ENCODE results near the gene EVI5L. TPM values are rescaled to one million over a fixed set of nuclear protein-coding genes. Genes with fewer than 3 reads are reported as not detected.

EVI5L gene
- total and polyA plus RNA-seq, 2 of the 13 experiments (the other 11 are each of a cell fraction or from before 2014, with no cell fraction given) = 1.7 to 2.4 TPM

DNA sequence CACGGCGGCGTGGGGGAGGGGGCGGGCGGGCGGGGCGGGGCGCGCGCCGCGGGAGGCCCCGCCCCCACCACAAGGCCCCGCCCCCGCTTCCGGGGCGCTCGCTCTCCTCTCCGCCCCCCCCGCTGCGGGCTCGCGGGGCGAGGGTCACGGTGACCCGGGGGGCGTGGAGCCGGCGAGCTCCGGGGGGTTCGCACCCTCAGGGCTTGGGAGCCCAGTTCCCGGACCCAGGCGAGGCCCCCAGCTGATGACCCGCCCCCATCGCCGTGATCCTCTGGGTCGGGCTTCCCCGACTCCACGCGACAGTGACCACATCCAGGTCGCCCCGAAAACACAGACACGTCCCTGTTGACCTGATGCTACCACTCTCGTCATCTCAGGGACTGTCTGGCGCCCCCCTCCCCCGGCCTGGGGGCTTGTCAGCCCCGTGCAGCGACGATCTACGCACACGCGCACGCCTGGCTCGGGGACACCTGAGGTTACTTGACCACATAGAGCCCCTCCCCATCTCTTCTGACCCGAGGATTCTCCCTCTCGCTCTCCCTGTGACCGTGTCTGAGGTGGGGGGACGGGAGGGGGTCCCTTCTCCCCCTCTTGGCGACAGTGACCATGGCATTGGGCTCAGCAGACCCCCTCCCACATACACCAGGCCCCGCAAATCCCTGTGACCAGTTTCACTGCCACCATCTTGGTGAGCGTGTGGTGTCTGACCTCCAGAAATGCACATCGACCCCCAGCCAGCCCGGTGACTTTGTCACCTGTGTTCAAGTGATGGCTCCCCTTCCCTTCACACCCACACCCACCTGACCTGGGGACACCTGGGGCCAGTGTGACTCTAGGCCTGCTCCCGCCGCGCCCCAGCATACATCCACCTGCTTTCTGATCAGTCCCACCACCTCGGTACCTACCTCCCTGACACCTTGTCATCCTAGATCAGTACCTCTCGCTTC, 74.3 kb downstream of the EVI5L start (continued):
- TF ChIP-seq, protein P1, sequence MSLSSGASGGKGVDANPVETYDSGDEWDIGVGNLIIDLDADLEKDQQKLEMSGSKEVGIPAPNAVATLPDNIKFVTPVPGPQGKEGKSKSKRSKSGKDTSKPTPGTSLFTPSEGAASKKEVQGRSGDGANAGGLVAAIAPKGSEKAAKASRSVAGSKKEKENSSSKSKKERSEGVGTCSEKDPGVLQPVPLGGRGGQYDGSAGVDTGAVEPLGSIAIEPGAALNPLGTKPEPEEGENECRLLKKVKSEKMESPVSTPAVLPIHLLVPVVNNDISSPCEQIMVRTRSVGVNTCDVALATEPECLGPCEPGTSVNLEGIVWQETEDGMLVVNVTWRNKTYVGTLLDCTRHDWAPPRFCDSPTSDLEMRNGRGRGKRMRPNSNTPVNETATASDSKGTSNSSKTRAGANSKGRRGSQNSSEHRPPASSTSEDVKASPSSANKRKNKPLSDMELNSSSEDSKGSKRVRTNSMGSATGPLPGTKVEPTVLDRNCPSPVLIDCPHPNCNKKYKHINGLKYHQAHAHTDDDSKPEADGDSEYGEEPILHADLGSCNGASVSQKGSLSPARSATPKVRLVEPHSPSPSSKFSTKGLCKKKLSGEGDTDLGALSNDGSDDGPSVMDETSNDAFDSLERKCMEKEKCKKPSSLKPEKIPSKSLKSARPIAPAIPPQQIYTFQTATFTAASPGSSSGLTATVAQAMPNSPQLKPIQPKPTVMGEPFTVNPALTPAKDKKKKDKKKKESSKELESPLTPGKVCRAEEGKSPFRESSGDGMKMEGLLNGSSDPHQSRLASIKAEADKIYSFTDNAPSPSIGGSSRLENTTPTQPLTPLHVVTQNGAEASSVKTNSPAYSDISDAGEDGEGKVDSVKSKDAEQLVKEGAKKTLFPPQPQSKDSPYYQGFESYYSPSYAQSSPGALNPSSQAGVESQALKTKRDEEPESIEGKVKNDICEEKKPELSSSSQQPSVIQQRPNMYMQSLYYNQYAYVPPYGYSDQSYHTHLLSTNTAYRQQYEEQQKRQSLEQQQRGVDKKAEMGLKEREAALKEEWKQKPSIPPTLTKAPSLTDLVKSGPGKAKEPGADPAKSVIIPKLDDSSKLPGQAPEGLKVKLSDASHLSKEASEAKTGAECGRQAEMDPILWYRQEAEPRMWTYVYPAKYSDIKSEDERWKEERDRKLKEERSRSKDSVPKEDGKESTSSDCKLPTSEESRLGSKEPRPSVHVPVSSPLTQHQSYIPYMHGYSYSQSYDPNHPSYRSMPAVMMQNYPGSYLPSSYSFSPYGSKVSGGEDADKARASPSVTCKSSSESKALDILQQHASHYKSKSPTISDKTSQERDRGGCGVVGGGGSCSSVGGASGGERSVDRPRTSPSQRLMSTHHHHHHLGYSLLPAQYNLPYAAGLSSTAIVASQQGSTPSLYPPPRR (CRISPR knock-in tag; IDR thresholded peaks at IDR 0.05; ENCODE audit: borderline replicate concordance) = 0 out of 2 replicates have a peak, but pooled peaks have one; percentile 6
- TF ChIP-seq RBFOX2 (IDR thresholded peaks at IDR 0.05; ENCODE audit: low read depth, low read length) (no peak), THAP11 (CRISPR knock-in tag; IDR thresholded peaks at IDR 0.05) (no peak), ZNF720 (CRISPR knock-in tag; IDR thresholded peaks at IDR 0.05) (no peak), NFIC (IDR thresholded peaks at IDR 0.05; ENCODE audit: low read length) (no peak), ZNF329 (CRISPR knock-in tag; IDR thresholded peaks at IDR 0.05; ENCODE audit: low read depth) (no peak), KLF16 (CRISPR knock-in tag; IDR thresholded peaks at IDR 0.05) (peak in 1 of 2 experiments; percentile 14; a peak in 1 of 4 replicates), ZNF792 (CRISPR knock-in tag; IDR thresholded peaks at IDR 0.05) (no peak), MXD4 (CRISPR knock-in tag; IDR thresholded peaks at IDR 0.05) (no peak), MXI1 (IDR thresholded peaks at IDR 0.05; ENCODE audit: borderline replicate concordance, low read depth, low read length) (peak; percentile 44; the same call in 1 of the 3 replicates), KAT2B (IDR thresholded peaks at IDR 0.05; ENCODE audit: borderline replicate concordance, low read depth, low read length) (no peak), ZNF136 (CRISPR knock-in tag; IDR thresholded peaks at IDR 0.05; ENCODE audit: low read depth) (peak; percentile 40; the same call in 1 of the 2 replicates), RBAK (CRISPR knock-in tag; IDR thresholded peaks at IDR 0.05) (no peak), SP4 (CRISPR knock-in tag; IDR thresholded peaks at IDR 0.05) (no peak)
- TF ChIP-seq, protein P2, sequence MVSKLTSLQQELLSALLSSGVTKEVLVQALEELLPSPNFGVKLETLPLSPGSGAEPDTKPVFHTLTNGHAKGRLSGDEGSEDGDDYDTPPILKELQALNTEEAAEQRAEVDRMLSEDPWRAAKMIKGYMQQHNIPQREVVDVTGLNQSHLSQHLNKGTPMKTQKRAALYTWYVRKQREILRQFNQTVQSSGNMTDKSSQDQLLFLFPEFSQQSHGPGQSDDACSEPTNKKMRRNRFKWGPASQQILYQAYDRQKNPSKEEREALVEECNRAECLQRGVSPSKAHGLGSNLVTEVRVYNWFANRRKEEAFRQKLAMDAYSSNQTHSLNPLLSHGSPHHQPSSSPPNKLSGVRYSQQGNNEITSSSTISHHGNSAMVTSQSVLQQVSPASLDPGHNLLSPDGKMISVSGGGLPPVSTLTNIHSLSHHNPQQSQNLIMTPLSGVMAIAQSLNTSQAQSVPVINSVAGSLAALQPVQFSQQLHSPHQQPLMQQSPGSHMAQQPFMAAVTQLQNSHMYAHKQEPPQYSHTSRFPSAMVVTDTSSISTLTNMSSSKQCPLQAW (CRISPR knock-in tag; IDR thresholded peaks at IDR 0.05) = peak; percentile 65
- TF ChIP-seq, protein P3, sequence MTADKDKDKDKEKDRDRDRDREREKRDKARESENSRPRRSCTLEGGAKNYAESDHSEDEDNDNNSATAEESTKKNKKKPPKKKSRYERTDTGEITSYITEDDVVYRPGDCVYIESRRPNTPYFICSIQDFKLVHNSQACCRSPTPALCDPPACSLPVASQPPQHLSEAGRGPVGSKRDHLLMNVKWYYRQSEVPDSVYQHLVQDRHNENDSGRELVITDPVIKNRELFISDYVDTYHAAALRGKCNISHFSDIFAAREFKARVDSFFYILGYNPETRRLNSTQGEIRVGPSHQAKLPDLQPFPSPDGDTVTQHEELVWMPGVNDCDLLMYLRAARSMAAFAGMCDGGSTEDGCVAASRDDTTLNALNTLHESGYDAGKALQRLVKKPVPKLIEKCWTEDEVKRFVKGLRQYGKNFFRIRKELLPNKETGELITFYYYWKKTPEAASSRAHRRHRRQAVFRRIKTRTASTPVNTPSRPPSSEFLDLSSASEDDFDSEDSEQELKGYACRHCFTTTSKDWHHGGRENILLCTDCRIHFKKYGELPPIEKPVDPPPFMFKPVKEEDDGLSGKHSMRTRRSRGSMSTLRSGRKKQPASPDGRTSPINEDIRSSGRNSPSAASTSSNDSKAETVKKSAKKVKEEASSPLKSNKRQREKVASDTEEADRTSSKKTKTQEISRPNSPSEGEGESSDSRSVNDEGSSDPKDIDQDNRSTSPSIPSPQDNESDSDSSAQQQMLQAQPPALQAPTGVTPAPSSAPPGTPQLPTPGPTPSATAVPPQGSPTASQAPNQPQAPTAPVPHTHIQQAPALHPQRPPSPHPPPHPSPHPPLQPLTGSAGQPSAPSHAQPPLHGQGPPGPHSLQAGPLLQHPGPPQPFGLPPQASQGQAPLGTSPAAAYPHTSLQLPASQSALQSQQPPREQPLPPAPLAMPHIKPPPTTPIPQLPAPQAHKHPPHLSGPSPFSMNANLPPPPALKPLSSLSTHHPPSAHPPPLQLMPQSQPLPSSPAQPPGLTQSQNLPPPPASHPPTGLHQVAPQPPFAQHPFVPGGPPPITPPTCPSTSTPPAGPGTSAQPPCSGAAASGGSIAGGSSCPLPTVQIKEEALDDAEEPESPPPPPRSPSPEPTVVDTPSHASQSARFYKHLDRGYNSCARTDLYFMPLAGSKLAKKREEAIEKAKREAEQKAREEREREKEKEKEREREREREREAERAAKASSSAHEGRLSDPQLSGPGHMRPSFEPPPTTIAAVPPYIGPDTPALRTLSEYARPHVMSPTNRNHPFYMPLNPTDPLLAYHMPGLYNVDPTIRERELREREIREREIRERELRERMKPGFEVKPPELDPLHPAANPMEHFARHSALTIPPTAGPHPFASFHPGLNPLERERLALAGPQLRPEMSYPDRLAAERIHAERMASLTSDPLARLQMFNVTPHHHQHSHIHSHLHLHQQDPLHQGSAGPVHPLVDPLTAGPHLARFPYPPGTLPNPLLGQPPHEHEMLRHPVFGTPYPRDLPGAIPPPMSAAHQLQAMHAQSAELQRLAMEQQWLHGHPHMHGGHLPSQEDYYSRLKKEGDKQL (CRISPR knock-in tag; IDR thresholded peaks at IDR 0.05; ENCODE audit: low read depth) = no peak
